ENCODE measurements around the gene POLR2E. TPM values are rescaled to one million over a fixed set of nuclear protein-coding genes. Genes with fewer than 3 reads are reported as not detected.

The POLR2E gene
- total RNA-seq, 1 donor from 2014 or later: 267 TPM

- no peak for TF ChIP-seq CTCF (IDR thresholded peaks at IDR 0.05; ENCODE audit: insufficient read depth, low read length, poor library complexity, severe bottlenecking)
- peaks cover 7% of the 10 kb centered on the region for H3K27me3 ChIP-seq (ENCODE audit: control insufficient read depth, insufficient read depth, low read length)
- no peak for DNase-seq (ENCODE audit: low read depth)
- no peaks in the 10 kb centered on the region for H3K36me3 ChIP-seq (ENCODE audit: control insufficient read depth, insufficient read depth, low read length)
- H3K4me3 ChIP-seq (ENCODE audit: low read depth, low read length): peak overlapping the region; percentile 20
These were observed 13.6 kb downstream of the POLR2E start for GRCh38 chr19:1081301-1082164.

GRCh38 chr19:1080360-1081161 lies 14.6 kb downstream of the POLR2E start:
- no peak for DNase-seq (ENCODE audit: low read depth)
- H3K36me3 ChIP-seq (ENCODE audit: control insufficient read depth, insufficient read depth, low read length): no peaks in the 10 kb centered on the region
- peaks cover 7% of the 10 kb centered on the region for H3K27me3 ChIP-seq (ENCODE audit: control insufficient read depth, insufficient read depth, low read length)
- no peak for TF ChIP-seq CTCF (IDR thresholded peaks at IDR 0.05; ENCODE audit: insufficient read depth, low read length, poor library complexity, severe bottlenecking)
- no peak overlapping the region for H3K4me3 ChIP-seq (ENCODE audit: low read depth, low read length)

GRCh38 chr19:1079566-1080111 lies 15.5 kb downstream of the POLR2E start:
- H3K4me3 ChIP-seq (ENCODE audit: low read depth, low read length): no peak overlapping the region
- no peak for TF ChIP-seq CTCF (IDR thresholded peaks at IDR 0.05; ENCODE audit: insufficient read depth, low read length, poor library complexity, severe bottlenecking)
- H3K36me3 ChIP-seq (ENCODE audit: control insufficient read depth, insufficient read depth, low read length): no peaks in the 10 kb centered on the region

GRCh38 chr19:1076951-1077350 lies 18.2 kb downstream of the POLR2E start:
- DNase-seq (ENCODE audit: low read depth): no peak
- TF ChIP-seq CTCF (IDR thresholded peaks at IDR 0.05; ENCODE audit: insufficient read depth, low read length, poor library complexity, severe bottlenecking): no peak
- Histone ChIP-seq H3K27me3 (ENCODE audit: control insufficient read depth, insufficient read depth, low read length) (peaks cover 7% of the 10 kb centered on the region), H3K4me3 (ENCODE audit: low read depth, low read length) (no peak overlapping the region), H3K36me3 (ENCODE audit: control insufficient read depth, insufficient read depth, low read length) (no peaks in the 10 kb centered on the region)

More at GRCh38 chr19:1079566-1080111, 15.5 kb downstream of the POLR2E start:
- H3K27me3 ChIP-seq (ENCODE audit: control insufficient read depth, insufficient read depth, low read length): peaks cover 7% of the 10 kb centered on the region
- no peak for DNase-seq (ENCODE audit: low read depth)

- no peak for TF ChIP-seq CTCF (IDR thresholded peaks at IDR 0.05; ENCODE audit: insufficient read depth, low read length, poor library complexity, severe bottlenecking)
- no peaks in the 10 kb centered on the region for H3K36me3 ChIP-seq (ENCODE audit: control insufficient read depth, insufficient read depth, low read length)
- H3K27me3 ChIP-seq (ENCODE audit: control insufficient read depth, insufficient read depth, low read length): peaks cover 8% of the 10 kb centered on the region
- no peak for DNase-seq (ENCODE audit: low read depth)
- no peak overlapping the region for H3K4me3 ChIP-seq (ENCODE audit: low read depth, low read length)
These were observed 19.2 kb downstream of the POLR2E start for GRCh38 chr19:1076046-1076386.
